ENCODE data around the gene CEP128. TPM values are rescaled to one million over a fixed set of nuclear protein-coding genes. Genes with fewer than 3 reads are reported as not detected.

The CEP128 gene
- total RNA-seq (2022; extraction: Qiagen RNA extraction): 4.3 to 5.9 TPM (median 5.0 TPM) in 5 replicates

GRCh38 chr14:80941241-80942185 lies at the start of gene CEP128:
Gene CEP128 (minus strand): TSS chr14:80941738.

GRCh38 chr14:80955416-80955941 lies 13.9 kb upstream of the CEP128 start, which contains the start of gene TSHR:
Gene TSHR (plus strand): TSS chr14:80955621. CDS start chr14:80955681, 60 bp downstream.

Other genes starting within 250 kb of the CEP128 start
- gene TSHR, start 13.9 kb upstream of the CEP128 start, total RNA-seq (2022; extraction: Qiagen RNA extraction): not detected in 5 replicates